GM18868 (cell line): ENCODE measurements around the gene PIK3C3.
"Not testable (repeated sequence)": the region's sequence is repeated elsewhere in the genome, so short reads cannot be mapped to it uniquely, and the experiment has no call there.

Experiments used
- ATAC-seq: cut with Tn5 transposase; IDR thresholded peaks from one replicate; pipeline ENCODE4 v1.9.1; 2021; ENCODE audit warnings: mild to moderate bottlenecking, moderate library complexity; ENCODE audit not compliant: unreplicated experiment

The PIK3C3 gene

GRCh38 chr18:42068030-42068429, 113.0 kb downstream of the PIK3C3 start:
- no peak for ATAC-seq

DNA sequence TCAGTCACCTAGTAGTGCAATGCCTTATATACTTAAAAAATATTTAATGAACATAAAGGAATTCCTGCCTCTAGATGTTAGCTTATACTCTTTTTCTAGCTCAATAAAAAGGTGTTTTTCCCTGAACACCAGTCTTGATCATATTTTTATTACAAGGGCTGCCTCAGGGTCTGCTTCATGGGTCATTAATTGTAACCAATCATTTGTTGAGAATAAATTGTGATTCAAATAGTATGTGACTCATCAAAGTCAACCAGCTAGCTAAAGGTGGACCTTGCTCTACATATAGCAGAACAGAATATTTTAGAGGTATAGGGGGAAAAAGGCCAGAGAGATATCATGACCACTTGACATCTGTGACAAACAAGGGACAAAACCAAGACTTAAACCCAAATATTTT, 114.0 kb downstream of the PIK3C3 start:
- no peak for ATAC-seq

DNA sequence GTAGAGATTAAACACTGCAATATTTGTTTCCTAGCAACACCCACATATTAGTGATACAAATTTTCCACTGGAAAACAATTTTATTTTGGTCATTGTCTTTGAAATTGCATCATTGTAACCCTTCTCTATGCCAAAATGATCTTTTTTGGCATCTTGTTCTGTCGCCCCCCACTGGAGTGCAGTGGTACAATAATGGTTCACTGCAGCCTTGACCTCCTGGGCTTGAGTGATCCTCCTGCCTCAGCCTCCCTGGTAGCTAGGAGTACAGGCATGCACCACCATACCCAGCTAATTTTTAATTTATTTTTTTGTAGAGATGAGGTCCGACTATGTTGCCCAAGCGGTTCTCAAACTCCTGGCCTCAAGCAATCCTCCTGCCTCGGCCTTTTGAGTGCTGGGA, 117.4 kb downstream of the PIK3C3 start:
- ATAC-seq = no peak

GRCh38 chr18:42074704-42075103, 119.7 kb downstream of the PIK3C3 start:
- no peak for ATAC-seq

DNA sequence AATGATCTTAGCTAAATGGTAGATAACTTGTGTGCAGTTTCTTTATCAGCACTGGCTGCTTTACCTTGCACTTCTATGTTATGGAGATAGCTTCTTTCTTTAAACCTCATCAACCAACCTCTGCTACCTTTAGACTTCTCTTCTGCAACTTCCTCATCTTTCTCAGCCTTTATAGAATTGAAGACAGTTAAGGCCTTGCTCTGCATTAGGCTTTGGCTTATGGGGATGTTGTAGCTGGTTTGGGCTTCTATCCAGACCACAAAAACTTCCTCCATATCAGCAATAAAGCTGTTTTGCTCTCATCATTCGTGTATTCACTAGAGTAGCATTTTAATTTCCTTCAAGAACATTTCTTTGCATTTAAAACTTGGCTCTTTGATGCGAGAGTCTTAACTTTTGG, 123.7 kb downstream of the PIK3C3 start:
- ATAC-seq = no peak

GRCh38 chr18:42080340-42080739, 125.3 kb downstream of the PIK3C3 start:
- ATAC-seq = no peak

- ATAC-seq = peak; percentile 55
Observed at GRCh38 chr18:42082415-42083234, 127.6 kb downstream of the PIK3C3 start.

- ATAC-seq = no peak
Observed at GRCh38 chr18:42086288-42086687, 131.3 kb downstream of the PIK3C3 start.

GRCh38 chr18:42087235-42087634, 132.2 kb downstream of the PIK3C3 start:
- ATAC-seq = no peak

DNA sequence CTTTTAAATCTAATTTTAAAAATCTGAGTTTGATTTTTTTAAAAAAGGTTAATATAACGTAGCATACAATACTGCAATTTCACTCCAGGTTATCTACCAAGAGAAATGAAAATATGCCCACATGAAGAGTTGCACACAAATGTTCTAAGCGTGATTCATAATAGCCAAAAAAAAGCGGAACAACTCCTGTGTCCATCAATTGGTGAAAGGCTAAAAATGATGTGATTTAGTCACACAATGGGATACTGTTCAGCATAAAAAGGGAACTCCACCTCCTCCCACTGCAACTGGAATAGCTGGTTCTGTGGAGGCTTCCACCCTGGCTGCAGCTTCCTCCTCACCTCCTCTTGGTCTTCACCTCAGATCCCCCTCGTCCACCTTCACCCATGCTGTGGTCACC, 132.8 kb downstream of the PIK3C3 start:
- no peak for ATAC-seq

DNA sequence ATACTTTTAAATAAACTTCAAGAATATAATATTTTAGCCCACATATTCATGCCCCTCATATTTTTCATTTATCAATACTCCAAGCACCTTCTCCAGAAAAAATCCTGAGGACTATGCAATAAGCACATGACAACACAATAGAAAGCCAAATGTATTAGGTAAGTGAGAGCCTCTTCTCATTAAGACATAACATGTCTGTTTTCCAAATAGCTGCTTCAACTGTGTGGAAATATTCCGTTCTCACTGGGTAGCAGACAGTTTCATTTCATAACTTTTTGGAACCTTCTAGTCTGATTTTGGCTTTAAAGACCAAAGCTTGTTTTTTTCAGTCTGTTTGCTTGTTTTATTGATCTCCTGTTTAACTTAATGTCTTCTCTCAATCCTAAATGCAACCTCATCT, 137.8 kb downstream of the PIK3C3 start:
- no peak for ATAC-seq

- no peak for ATAC-seq
Observed at GRCh38 chr18:42094875-42095274, 139.8 kb downstream of the PIK3C3 start.

DNA sequence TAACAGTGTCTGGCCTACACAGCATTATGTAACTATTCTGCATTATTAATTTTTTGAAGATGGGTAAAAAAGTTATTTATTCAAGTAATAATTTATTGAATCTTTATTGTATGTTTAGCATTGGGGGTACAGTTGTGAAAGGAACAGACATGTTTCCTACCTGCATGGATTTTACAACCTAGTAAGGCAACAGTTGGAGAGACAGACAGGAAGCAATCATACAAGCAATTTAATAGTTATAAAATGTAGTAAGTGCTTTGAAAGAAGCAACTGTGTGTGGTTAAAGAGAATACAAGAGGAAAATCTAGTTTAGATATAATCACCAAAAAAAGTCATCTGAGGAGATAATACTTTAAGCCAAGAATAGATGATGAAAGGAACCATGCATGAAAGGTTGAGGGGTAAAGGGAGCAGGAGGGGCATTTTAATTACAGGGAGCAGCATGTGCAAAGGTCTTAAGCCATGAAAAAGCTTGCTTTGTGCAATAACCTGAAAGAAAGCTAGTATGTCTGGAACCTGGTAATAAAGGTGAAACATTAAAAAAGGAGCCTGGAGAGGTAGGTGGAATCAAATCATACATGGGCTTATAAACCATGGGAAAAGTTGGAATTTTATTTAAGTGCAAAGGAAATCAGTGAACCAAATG, 140.8 kb downstream of the PIK3C3 start:
- ATAC-seq = no peak

DNA sequence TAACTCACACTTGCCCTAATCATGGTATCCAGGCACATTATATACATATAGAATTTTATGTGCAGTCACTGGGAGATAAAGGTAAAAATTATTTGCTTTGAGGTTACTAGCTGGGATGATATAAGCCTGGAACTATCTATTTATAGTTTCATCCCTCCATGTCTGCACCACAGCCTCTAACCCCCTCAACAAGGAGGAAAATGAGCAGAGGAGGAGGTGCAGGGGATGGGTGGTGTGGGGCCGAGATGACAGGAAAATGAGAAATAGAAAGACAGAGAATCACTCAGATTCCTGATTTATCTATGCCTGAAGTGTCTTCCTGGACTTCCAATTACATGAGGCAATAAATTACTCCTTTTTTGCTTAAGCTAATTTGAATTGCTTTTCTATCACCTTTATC, 145.2 kb downstream of the PIK3C3 start:
- ATAC-seq = no peak

DNA sequence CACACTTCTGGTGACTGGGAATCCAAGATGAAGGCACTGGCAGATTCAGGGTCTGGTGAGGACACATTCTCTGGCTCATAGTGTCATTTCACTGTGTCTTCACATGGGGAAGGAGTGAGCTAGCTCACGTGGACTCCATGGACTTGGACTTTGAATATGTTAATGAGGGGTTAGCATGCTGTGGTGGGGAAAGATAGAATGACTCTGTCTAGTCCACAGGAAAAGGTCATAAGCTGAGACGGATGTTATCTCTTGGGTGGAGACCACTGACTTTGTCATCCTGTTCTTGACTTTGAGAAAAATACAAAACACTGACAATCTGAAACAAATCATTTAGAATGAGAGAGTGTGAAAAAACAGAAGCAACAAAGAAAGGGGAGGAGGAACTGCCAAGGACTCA, 145.9 kb downstream of the PIK3C3 start:
- ATAC-seq = no peak

DNA sequence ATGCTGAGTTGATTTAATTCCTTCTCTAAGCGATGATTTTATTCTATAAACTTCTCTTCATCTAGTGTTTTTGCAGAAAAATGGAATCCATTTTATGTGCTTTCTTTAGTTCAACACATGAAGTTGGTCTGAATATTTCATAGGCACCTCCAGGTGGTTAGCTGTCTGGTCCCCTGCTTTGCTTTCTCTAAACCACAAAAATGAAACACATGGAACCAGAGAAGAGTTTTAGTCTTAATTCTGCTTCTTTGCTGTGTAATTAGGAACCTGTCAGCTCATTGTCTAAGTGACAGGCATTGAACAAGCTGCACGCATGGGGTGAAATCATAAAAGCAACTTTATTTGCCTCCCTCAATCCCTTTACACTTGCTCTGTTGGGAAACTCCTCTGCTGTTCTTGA, 150.4 kb downstream of the PIK3C3 start:
- ATAC-seq = no peak

- ATAC-seq = no peak
Observed at GRCh38 chr18:42106784-42107183, 151.8 kb downstream of the PIK3C3 start.

- no peak for ATAC-seq
Observed at GRCh38 chr18:42107287-42107686, 152.3 kb downstream of the PIK3C3 start.

DNA sequence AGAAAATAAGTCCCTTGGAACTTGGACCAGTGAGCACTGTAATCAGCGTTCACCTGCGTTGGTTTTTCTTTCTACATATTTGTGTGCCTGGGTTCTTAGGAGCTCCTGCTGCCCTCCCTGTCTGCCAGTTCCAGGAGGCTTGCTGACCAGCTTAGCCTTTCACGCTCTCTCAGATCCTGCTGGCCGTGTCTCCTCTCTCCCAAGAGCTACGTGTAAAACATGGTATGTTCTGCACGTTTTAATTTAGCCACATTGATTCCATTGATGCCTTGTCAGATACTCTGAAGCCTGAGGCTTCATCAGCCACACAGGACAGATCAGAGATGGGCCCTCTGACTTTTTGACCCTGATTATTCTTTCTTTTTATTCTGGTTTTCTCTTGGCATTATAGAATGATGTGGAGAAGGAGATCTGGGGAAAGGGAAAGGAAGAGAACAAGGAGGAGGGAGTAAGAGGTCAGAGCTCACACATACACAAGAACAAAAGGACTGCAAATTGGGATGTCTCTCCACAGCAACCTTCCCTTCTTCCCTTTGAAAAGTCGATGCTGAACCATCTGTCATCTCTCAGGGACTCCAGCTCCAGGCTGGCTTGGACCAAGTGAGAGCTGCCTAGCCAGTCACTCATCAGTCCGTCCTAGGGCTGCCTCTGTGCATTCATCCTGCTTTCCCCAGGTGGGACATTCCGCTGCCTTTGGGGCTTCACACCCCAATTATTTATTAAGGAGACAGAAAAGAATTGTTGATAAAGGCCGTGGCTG, 152.8 kb downstream of the PIK3C3 start:
- ATAC-seq = no peak

GRCh38 chr18:42112147-42112546, 157.1 kb downstream of the PIK3C3 start:
- ATAC-seq = not testable (repeated sequence)

- peak; percentile 9 for ATAC-seq
Observed at GRCh38 chr18:42112657-42113420, 157.8 kb downstream of the PIK3C3 start.
